ENCODE results near the gene TKT. TPM values are rescaled to one million over a fixed set of nuclear protein-coding genes. Genes with fewer than 3 reads are reported as not detected.

Gene TKT
- total and polyA plus RNA-seq, 4 donors: 18.1 to 202 (median 129) TPM

DNA sequence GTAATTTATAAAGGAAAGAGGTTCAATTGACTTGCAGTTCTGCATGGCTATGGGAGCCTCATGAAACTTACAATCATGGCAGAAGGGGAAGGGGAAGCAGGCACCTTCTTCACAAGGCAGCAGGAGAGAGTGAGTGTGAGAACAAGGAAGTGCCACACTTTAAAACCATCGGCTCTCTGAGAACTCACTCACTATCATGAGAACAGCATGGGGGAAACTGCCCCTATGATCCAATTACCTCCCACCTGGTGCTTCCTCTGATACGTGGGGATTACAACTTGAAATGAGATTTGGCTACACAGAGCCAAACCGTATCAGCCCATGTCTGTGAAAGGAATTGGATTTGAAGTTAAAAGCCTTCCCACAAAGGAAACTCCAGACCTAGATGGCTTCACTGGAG lies 39.1 kb downstream of the TKT start (continued):
- TF ChIP-seq FOXA2 (IDR thresholded peaks at IDR 0.05) (no peak), RAD21 (IDR thresholded peaks at IDR 0.05) (no peak), HNF4G (IDR thresholded peaks at IDR 0.05) (no peak), HNF4A (conservative IDR thresholded peaks at IDR 0.05) (no peak), CTCF (IDR thresholded peaks at IDR 0.05; ENCODE audit: low read depth, low read length, missing input control) (no peak)

DNA sequence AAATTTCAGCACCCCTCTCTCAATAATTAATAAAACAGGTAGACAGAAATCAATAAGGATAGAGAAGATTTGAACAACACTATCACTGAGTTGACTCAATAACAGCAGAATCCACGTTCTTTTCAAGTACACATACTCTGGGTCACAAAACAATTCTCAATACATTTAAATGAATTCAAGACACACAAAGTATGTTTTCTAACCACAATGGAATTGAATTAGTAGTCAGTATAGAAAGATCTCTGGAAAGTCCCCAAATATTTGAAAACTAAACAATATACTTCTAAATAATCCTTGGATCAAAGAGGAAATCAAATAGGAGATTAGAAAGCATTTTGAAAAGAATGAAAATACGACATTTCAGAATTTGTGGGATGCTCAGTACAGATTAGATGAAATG lies 40.0 kb downstream of the TKT start:
- Histone ChIP-seq H3K27me3 (ENCODE audit: control insufficient read depth in 4 of 4, insufficient read depth in 4 of 4, low read length in 3 of 4) (no peaks in the 10 kb centered on the region), H3K4me1 (ENCODE audit: control insufficient read depth in 4 of 4, insufficient read depth in 4 of 4, low read length in 3 of 4) (no peaks in the 10 kb centered on the region), H3K9ac (ENCODE audit: low read depth in 1 of 2, low read length in 2 of 2) (no peak overlapping the region), H3K27ac (ENCODE audit: low read depth in 1 of 2, low read length in 2 of 2) (no peak overlapping the region), H3K4me3 (ENCODE audit: low read depth in 1 of 3, low read length in 3 of 3) (no peak overlapping the region), H3K36me3 (ENCODE audit: control insufficient read depth in 4 of 4, insufficient read depth in 3 of 4, low read depth in 1 of 4, low read length in 3 of 4) (no peaks in the 10 kb centered on the region), H3K9me3 (ENCODE audit: control insufficient read depth in 4 of 4, low read length in 3 of 4) (no peaks in the 10 kb centered on the region)
- WGBS: 59% methylated on average over 2 of the region's 2 CpGs
- TF ChIP-seq YY1 (IDR thresholded peaks at IDR 0.05) (no peak), JUND (IDR thresholded peaks at IDR 0.05) (no peak), RXRA (IDR thresholded peaks at IDR 0.05) (no peak)
- TF ChIP-seq, protein P1, sequence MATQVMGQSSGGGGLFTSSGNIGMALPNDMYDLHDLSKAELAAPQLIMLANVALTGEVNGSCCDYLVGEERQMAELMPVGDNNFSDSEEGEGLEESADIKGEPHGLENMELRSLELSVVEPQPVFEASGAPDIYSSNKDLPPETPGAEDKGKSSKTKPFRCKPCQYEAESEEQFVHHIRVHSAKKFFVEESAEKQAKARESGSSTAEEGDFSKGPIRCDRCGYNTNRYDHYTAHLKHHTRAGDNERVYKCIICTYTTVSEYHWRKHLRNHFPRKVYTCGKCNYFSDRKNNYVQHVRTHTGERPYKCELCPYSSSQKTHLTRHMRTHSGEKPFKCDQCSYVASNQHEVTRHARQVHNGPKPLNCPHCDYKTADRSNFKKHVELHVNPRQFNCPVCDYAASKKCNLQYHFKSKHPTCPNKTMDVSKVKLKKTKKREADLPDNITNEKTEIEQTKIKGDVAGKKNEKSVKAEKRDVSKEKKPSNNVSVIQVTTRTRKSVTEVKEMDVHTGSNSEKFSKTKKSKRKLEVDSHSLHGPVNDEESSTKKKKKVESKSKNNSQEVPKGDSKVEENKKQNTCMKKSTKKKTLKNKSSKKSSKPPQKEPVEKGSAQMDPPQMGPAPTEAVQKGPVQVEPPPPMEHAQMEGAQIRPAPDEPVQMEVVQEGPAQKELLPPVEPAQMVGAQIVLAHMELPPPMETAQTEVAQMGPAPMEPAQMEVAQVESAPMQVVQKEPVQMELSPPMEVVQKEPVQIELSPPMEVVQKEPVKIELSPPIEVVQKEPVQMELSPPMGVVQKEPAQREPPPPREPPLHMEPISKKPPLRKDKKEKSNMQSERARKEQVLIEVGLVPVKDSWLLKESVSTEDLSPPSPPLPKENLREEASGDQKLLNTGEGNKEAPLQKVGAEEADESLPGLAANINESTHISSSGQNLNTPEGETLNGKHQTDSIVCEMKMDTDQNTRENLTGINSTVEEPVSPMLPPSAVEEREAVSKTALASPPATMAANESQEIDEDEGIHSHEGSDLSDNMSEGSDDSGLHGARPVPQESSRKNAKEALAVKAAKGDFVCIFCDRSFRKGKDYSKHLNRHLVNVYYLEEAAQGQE (IDR thresholded peaks at IDR 0.05): no peak
- TF ChIP-seq, protein P2, sequence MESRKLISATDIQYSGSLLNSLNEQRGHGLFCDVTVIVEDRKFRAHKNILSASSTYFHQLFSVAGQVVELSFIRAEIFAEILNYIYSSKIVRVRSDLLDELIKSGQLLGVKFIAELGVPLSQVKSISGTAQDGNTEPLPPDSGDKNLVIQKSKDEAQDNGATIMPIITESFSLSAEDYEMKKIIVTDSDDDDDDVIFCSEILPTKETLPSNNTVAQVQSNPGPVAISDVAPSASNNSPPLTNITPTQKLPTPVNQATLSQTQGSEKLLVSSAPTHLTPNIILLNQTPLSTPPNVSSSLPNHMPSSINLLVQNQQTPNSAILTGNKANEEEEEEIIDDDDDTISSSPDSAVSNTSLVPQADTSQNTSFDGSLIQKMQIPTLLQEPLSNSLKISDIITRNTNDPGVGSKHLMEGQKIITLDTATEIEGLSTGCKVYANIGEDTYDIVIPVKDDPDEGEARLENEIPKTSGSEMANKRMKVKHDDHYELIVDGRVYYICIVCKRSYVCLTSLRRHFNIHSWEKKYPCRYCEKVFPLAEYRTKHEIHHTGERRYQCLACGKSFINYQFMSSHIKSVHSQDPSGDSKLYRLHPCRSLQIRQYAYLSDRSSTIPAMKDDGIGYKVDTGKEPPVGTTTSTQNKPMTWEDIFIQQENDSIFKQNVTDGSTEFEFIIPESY (IDR thresholded peaks at IDR 0.05): no peak
- DNase-seq (ENCODE audit: low spot score): no peak

DNA sequence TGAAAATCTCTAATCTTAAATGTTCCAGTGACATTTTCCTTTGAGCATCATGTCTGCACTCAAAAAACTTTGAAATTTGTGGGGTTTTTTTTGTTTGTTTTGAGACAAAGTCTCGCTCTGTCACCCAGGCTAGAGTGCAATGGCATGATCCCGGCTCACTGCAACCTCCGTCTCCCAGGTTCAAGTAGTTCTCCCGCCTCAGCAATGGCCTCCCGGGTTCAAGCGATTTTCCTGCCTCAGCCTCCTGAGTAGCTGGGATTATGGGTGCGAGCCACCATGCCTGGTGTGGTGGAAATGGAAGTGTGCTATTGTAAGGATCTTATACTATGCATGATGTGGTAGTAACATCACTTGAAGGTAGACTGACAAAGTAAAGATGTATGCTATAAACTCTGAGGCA lies 42.5 kb downstream of the TKT start:
- no peak overlapping the region for H3K27ac ChIP-seq (ENCODE audit: low read depth in 1 of 2, low read length in 2 of 2)
- no peaks in the 10 kb centered on the region for H3K27me3 ChIP-seq (ENCODE audit: control insufficient read depth in 4 of 4, insufficient read depth in 4 of 4, low read length in 3 of 4)
- peaks cover 0 to 3% (median 1%) of the 10 kb centered on the region in 4 donors for H3K9me3 ChIP-seq (ENCODE audit: control insufficient read depth in 4 of 4, low read length in 3 of 4)
- no peak for DNase-seq (ENCODE audit: low spot score)
- H3K4me3 ChIP-seq (ENCODE audit: low read depth in 1 of 3, low read length in 3 of 3): no peak overlapping the region
- no peaks in the 10 kb centered on the region for H3K4me1 ChIP-seq (ENCODE audit: control insufficient read depth in 4 of 4, insufficient read depth in 4 of 4, low read length in 3 of 4)
- no peaks in the 10 kb centered on the region for H3K36me3 ChIP-seq (ENCODE audit: control insufficient read depth in 4 of 4, insufficient read depth in 3 of 4, low read depth in 1 of 4, low read length in 3 of 4)
- H3K9ac ChIP-seq (ENCODE audit: low read depth in 1 of 2, low read length in 2 of 2): no peak overlapping the region
- WGBS: 92% methylated on average over 7 of the region's 7 CpGs
- no peak for TF ChIP-seq TAF1 (conservative IDR thresholded peaks at IDR 0.05)
- TF ChIP-seq, protein P2 (IDR thresholded peaks at IDR 0.05): no peak
- TF ChIP-seq, protein P1 (IDR thresholded peaks at IDR 0.05): no peak
- no peak for TF ChIP-seq EGR1 (IDR thresholded peaks at IDR 0.05; ENCODE audit: low read depth in 2 of 2)
- TF ChIP-seq HNF4G (IDR thresholded peaks at IDR 0.05): no peak
- TF ChIP-seq NR2F2 (IDR thresholded peaks at IDR 0.05): no peak
- TF ChIP-seq MAX (IDR thresholded peaks at IDR 0.05): no peak
- TF ChIP-seq JUND (IDR thresholded peaks at IDR 0.05): no peak
- TF ChIP-seq, protein P3, sequence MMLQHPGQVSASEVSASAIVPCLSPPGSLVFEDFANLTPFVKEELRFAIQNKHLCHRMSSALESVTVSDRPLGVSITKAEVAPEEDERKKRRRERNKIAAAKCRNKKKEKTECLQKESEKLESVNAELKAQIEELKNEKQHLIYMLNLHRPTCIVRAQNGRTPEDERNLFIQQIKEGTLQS (IDR thresholded peaks at IDR 0.05): no peak
- no peak for TF ChIP-seq FOXA1 (IDR thresholded peaks at IDR 0.05)
- TF ChIP-seq HNF4A (conservative IDR thresholded peaks at IDR 0.05): no peak
- no peak for TF ChIP-seq RAD21 (IDR thresholded peaks at IDR 0.05)
- no peak for TF ChIP-seq FOXA2 (IDR thresholded peaks at IDR 0.05)
- TF ChIP-seq GABPA (IDR thresholded peaks at IDR 0.05 in 1 of 2, conservative IDR thresholded peaks at IDR 0.05 in 1 of 2): no peak
- TF ChIP-seq YY1 (IDR thresholded peaks at IDR 0.05): no peak

Data from liver (tissue), 9 donors.